GM12878 (cell line): ENCODE data around the gene ZNF679. TPM values are rescaled to one million over a fixed set of nuclear protein-coding genes. Genes with fewer than 3 reads are reported as not detected.

ENCODE experiments used
- IKZF2 ChIP-seq, 2 experiments: fragments of 450-650 bp; IDR thresholded peaks; 2 replicates each; pipeline ENCODE4 v1.6.1; 2017; ENCODE audit warnings: mild to moderate bottlenecking in 2 of 2, moderate library complexity in 2 of 2
- NFIC ChIP-seq: IDR thresholded peaks from 2 replicates; pipeline ENCODE4 v1.6.1; 2012; ENCODE audit warnings: low read depth, mild to moderate bottlenecking, inconsistent platforms, low read length, moderate library complexity
- SIN3A ChIP-seq: IDR thresholded peaks from 2 replicates; pipeline ENCODE4 v1.6.1; 2012; ENCODE audit warnings: low read depth, low read length, improper control_type of control experiment
- polyA plus RNA-seq, 11 experiments: library from polyadenylated mRNA; depleted of rRNA in 4 of 11; unstranded in 6 of 11; stranded (reverse) in 5 of 11; fragments of >200 nt; fragmentation: Nextera tagmentation in 4 of 11; fragmentation: Illumina TruSeq in 1 of 11; extraction: Ambion mirVana in 4 of 11; extraction: Trizol in 1 of 11; gene quantifications; 1 replicate in 1 of 11; 2 replicates in 10 of 11; pipeline versions ENCODE4 v1.2.1 to v1.2.3, GENCODE V29; 2011 to 2016; ENCODE audit warnings: inconsistent platforms in 2 of 11, missing spikeins in 2 of 11, low read depth in 1 of 11
- total RNA-seq, 4 experiments: library from RNA; depleted of rRNA in 3 of 4; stranded (reverse); fragments of >200 nt in 3 of 4; fragmentation: Illumina TruSeq in 1 of 4; extraction: Trizol in 1 of 4; gene quantifications; 2 replicates each; pipeline versions ENCODE4 v1.2.1 to v1.2.3, GENCODE V29; 2013 to 2021
- TF ChIP-seq, protein P1 (sequence below): fragments of 450-650 bp; IDR thresholded peaks from 2 replicates; pipeline ENCODE4 v1.6.1; 2017; ENCODE audit warnings: mild to moderate bottlenecking, moderate library complexity
- TF ChIP-seq, protein P2 (sequence below), 3 experiments: IDR thresholded peaks in 2 of 3; conservative IDR thresholded peaks in 1 of 3; 2 replicates each; pipeline ENCODE4 v1.5.1; 2011; ENCODE audit warnings: low read depth in 3 of 3, low read length in 3 of 3, mild to moderate bottlenecking in 3 of 3, control low read depth in 2 of 3, moderate library complexity in 2 of 3, inconsistent platforms in 1 of 3, mixed read lengths in 1 of 3; ENCODE audit not compliant: control insufficient read depth in 2 of 3, insufficient read depth in 1 of 3; ENCODE audit errors: extremely low read depth in 1 of 3

The ZNF679 gene
- total and polyA plus RNA-seq, 10 of the 15 experiments (the other 5 are each of a cell fraction or from before 2014, with no cell fraction given) = not detected

DNA sequence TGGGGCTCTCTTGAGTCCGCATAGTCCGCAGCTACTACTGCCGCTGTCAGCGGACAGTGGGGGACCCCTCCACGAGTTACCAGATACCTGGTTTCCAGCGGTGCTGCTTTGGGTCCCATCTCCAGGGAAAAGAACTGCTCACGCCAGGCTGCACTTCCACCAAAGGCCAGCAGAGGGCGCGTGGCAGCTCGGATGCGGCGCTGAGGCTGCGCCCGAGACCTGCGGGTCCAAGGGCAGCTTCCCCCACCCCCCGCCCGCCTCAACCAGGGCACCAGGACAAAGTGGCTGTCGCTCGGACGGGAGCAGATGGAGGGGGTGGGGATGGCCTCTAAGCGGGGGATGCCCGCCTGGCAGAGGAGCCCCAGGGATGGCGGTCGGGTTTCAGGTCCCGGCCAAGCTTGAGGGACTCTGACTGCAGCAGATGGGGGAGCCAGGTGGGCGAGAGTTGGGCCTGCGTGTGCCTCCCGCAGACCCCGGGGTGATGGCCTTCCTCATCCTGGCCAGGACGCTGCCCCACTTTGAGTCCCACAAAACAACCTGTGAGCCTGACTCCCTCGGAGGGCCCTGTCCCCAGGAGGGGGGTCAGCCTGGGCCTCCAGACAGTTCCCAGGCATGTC, 45.0 kb upstream of the ZNF679 start (continued):
- TF ChIP-seq, protein P1, sequence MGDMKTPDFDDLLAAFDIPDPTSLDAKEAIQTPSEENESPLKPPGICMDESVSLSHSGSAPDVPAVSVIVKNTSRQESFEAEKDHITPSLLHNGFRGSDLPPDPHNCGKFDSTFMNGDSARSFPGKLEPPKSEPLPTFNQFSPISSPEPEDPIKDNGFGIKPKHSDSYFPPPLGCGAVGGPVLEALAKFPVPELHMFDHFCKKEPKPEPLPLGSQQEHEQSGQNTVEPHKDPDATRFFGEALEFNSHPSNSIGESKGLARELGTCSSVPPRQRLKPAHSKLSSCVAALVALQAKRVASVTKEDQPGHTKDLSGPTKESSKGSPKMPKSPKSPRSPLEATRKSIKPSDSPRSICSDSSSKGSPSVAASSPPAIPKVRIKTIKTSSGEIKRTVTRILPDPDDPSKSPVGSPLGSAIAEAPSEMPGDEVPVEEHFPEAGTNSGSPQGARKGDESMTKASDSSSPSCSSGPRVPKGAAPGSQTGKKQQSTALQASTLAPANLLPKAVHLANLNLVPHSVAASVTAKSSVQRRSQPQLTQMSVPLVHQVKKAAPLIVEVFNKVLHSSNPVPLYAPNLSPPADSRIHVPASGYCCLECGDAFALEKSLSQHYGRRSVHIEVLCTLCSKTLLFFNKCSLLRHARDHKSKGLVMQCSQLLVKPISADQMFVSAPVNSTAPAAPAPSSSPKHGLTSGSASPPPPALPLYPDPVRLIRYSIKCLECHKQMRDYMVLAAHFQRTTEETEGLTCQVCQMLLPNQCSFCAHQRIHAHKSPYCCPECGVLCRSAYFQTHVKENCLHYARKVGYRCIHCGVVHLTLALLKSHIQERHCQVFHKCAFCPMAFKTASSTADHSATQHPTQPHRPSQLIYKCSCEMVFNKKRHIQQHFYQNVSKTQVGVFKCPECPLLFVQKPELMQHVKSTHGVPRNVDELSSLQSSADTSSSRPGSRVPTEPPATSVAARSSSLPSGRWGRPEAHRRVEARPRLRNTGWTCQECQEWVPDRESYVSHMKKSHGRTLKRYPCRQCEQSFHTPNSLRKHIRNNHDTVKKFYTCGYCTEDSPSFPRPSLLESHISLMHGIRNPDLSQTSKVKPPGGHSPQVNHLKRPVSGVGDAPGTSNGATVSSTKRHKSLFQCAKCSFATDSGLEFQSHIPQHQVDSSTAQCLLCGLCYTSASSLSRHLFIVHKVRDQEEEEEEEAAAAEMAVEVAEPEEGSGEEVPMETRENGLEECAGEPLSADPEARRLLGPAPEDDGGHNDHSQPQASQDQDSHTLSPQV = no peak
- TF ChIP-seq, protein P2, sequence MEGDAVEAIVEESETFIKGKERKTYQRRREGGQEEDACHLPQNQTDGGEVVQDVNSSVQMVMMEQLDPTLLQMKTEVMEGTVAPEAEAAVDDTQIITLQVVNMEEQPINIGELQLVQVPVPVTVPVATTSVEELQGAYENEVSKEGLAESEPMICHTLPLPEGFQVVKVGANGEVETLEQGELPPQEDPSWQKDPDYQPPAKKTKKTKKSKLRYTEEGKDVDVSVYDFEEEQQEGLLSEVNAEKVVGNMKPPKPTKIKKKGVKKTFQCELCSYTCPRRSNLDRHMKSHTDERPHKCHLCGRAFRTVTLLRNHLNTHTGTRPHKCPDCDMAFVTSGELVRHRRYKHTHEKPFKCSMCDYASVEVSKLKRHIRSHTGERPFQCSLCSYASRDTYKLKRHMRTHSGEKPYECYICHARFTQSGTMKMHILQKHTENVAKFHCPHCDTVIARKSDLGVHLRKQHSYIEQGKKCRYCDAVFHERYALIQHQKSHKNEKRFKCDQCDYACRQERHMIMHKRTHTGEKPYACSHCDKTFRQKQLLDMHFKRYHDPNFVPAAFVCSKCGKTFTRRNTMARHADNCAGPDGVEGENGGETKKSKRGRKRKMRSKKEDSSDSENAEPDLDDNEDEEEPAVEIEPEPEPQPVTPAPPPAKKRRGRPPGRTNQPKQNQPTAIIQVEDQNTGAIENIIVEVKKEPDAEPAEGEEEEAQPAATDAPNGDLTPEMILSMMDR (IDR thresholded peaks at IDR 0.05 in 2 of 3, conservative IDR thresholded peaks at IDR 0.05 in 1 of 3; ENCODE audit: control insufficient read depth in 2 of 3, extremely low read depth in 1 of 3, insufficient read depth in 1 of 3, low read depth in 3 of 3, low read length in 3 of 3) = peak; percentile 17 to 51 (median 23); a peak in 4 of 6 replicates
- TF ChIP-seq IKZF2 (IDR thresholded peaks at IDR 0.05) (no peak), NFIC (no peak), SIN3A (no peak)
